ENCODE measurements around the gene PLCE1. TPM values are rescaled to one million over a fixed set of nuclear protein-coding genes. Genes with fewer than 3 reads are reported as not detected.

Gene PLCE1
- total and polyA plus RNA-seq, 2 of the 8 experiments (the other 6 are each of a cell fraction or from before 2014, with no cell fraction given), result 0.05 to 0.06 TPM

DNA sequence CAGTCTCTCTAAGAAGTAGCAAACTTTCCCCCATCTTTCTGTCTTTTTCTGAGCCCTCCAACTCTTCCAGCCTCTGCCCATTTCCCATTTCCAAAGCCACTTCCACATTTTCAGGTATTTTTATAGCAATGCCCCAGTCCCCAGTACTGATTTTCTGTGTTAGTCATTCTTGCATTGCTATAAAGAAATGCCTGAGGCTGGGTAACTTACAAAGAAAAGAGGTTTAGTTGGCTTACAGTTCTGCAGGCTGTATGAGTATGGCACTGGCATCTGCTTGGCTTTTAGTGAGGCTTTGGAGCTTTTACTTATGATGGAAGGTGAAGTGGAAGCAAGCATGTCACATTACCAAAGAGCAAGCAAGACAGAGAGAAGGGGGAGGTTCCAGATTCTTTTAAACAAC, 17.2 kb downstream of the PLCE1 start (continued):
- no peak for TF ChIP-seq SIN3A (conservative IDR thresholded peaks at IDR 0.05 in 1 of 2, IDR thresholded peaks at IDR 0.05 in 1 of 2; ENCODE audit: low read depth in 1 of 2, low read length in 2 of 2)
- no peak for TF ChIP-seq CEBPB (IDR thresholded peaks at IDR 0.05; ENCODE audit: low read depth, low read length)
- TF ChIP-seq USF2 (IDR thresholded peaks at IDR 0.05; ENCODE audit: low read length), result no peak
- no peak for TF ChIP-seq CBX5 (IDR thresholded peaks at IDR 0.05; ENCODE audit: low read depth, low read length)
- TF ChIP-seq YY1 (IDR thresholded peaks at IDR 0.05; ENCODE audit: low read depth, low read length), result no peak
- no peak for TF ChIP-seq RAD21 (IDR thresholded peaks at IDR 0.05 in 1 of 2, conservative IDR thresholded peaks at IDR 0.05 in 1 of 2; ENCODE audit: low read depth in 2 of 2, low read length in 2 of 2)
- TF ChIP-seq KDM4A (IDR thresholded peaks at IDR 0.05; ENCODE audit: low read depth, low read length, severe bottlenecking), result no peak

Data from H1 (cell line).